Activated effector memory CD4-positive, alpha-beta T cell treated with Interleukin-2 at 50 U/mL for 16 hours (primary cell): ENCODE results near the gene EMILIN3.

Source experiments
- DNase-seq: peaks from one replicate; pipeline ENCODE4 v3.0.0-alpha.2; 2020

EMILIN3 gene

DNA sequence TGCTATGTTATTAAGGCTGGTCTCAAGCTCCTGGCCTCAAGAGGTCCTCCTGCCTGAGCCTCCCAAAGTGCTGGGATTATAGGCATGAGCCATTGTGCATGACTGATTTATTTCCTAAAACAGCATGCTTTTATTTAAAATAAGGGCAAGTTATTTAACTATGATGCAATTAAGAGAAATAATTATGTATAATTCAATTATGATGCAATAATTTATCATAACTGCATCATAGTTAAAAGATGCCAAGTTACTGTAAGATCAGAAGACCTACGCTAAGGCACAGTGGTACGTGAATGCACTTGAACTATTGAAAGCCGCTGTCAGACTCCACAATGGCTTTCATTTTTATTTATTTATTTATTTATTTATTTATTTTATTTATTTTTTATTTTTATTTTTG, 24.3 kb upstream of the EMILIN3 start:
- no peak for DNase-seq

DNA sequence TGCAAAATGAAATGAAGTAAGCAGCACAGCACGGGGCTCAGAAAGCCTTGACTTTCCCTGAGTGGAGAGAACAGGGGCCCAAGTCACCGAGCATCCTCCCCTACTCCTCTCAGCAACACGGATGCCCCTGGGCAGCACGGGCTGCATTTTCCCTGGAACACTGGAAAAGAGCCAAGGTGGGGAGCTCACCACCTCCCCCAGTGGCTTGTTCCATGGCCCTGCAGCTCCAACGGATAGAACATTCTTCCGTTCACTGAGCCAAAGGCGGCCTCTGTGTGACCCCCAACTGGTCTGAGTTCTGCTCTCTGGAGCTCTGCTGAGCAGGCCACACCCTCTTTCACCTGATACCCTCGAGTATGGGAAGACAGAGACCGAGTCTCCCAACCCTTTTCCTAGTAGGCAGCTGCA, 20.8 kb upstream of the EMILIN3 start:
- DNase-seq: no peak

GRCh38 chr20:41386502-41387427, 20.1 kb upstream of the EMILIN3 start:
- no peak for DNase-seq

DNA sequence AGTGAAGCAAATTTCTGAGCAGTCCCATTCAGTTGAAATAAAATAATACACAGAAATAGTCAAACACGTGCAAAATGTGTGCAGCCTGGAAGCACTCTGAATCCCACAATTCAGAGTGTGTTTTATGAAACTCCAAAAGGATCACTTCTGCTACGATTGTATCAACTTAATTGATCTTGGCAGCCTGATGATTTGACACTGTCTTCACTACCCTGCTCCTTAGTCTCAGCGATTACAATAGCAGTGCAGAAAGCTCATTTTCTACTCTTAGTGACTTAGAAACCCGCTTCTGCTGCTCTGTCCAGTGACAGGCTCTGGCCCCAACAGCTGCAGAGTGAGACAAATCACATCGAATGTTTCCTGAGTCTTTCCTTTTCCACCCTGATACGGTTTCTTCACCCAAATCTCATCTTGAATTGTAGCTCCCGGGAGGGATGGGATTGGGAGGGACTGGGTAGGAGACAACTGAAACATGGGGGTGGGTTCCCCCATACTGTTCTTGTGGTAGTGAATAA, 16.2 kb upstream of the EMILIN3 start:
- no peak for DNase-seq

- no peak for DNase-seq
Observed at GRCh38 chr20:41380551-41381193, 14.1 kb upstream of the EMILIN3 start.

- no peak for DNase-seq
Observed at GRCh38 chr20:41379551-41379950, 12.9 kb upstream of the EMILIN3 start.

DNA sequence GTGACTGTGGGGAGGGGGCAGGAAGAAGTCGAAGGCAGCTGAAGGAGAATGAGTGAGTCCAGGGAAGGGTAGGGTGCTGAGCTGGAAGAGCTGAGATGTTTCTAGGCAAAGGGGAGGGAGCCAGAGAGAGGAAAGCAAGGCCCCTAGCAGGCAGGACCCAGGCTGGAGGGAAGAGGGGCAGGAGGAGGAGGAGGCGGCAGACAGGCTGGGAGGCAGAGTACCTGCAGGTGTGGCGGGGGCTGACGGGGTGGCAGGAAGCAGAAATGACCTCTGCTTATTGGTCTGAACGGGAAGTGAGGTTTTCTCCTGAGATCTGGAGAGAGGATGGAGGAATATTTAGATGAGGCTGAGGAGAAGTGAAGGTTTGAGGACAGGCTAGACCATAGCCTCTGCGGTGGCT, 10.7 kb upstream of the EMILIN3 start:
- DNase-seq: no peak

DNA sequence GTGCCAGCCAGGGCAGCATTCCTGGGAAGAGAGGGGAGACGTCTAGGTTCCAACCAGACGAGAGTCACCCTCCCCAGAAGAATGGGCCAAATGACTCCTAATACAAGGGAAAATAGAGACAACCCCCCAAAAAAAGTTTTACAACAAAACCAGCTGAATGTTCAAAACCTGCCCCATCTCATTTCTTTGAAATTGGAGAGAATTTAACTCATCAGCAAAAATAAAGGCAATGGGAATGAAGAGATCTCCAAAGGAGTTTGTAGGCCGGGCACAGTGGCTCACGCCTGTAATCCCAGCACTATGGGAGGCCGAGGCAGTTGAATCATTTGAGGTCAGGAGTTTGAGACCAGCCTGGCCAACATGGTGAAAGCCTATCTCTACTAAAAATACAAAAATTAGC, 9.7 kb upstream of the EMILIN3 start:
- no peak for DNase-seq

DNA sequence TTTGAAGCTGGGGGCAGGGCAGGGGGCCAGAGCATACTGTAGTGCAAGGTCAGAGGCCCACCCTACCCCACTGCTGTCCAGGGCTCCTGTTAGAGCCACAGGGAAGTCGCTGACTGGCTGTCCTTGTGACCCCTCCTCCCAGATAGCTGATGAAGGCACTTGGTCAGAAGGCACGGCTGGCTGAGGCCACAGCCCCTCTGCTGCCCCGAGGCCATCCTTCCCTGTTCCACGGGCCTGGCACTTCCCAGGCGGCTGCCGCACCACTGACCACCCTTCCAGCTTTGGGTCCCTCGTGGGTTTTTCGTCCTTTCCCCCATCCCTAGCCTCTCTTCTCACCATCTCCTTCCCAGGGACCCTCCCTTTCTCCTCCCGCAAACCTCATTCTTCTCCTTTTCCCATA, 9.2 kb upstream of the EMILIN3 start:
- DNase-seq: no peak

- no peak for DNase-seq
Observed at GRCh38 chr20:41373931-41374920, 7.6 kb upstream of the EMILIN3 start.

GRCh38 chr20:41373251-41373783, 6.7 kb upstream of the EMILIN3 start:
- no peak for DNase-seq

GRCh38 chr20:41371371-41371770, 4.8 kb upstream of the EMILIN3 start:
- DNase-seq: no peak

- DNase-seq: no peak
Observed at GRCh38 chr20:41370176-41370575, 3.6 kb upstream of the EMILIN3 start.

GRCh38 chr20:41369673-41370072, 3.1 kb upstream of the EMILIN3 start:
- no peak for DNase-seq

DNA sequence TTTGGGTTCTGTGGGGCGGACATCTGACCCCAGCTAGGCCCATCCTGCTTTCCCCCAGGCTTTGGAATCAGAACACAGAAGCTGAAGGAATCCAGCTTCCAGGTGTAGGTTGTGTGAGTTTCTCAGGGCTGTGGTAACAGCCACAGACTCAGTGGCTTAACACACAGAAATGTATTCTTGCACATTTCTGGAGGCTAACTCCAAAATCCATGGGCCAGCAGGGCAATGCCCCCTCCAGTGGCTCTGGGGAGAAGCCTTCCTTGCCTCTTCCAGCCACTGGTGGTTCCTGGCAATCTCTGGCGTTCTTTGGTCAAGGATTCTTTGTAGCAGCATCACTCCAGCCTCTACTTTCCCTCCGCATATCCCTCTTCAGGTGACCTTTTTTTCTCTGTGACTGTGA, 1.3 kb upstream of the EMILIN3 start:
- DNase-seq: no peak

GRCh38 chr20:41367393-41367695, 726 bp upstream of the EMILIN3 start:
- no peak for DNase-seq

DNA sequence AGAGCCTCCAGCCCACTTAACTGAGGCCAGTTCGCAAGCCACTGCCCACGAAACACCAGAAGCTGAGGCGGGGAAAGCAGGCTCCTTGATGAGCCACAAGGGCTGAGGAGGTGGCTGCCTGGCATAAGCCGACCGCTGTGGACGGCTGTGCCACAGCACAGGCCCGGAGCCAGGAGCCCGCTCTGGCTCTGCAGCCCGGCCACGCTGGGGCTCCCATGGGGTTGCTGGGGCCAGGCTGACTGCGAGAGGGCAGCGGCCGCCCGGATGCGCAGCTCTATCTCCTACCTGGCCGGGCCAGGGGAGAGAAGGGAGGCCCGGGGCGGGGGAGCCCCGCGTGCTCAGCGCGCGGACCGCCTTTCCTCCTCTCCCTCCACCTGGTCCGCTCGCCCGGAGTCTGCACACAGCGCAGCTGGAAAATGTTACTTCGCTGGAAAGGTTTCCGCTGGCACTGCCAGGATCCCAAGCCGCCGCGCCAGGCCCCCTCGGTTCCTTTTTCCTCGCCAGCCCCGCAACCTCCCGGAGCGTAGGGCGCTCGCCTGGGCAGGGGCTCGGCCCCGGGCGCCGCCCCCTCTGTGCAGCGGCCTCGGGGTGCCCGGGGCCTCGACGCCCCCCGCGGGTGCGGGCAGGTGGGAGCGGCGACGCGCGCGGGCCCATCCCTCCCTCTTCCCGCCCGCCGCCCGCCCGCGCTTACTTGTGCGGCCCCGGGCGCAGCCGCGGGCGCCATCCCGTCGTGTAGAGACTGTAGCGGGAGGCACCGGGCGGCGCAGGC, 657 bp downstream of the EMILIN3 start:
- no peak for DNase-seq

- no peak for DNase-seq
Observed at GRCh38 chr20:41364967-41365765, 1.5 kb downstream of the EMILIN3 start.

DNA sequence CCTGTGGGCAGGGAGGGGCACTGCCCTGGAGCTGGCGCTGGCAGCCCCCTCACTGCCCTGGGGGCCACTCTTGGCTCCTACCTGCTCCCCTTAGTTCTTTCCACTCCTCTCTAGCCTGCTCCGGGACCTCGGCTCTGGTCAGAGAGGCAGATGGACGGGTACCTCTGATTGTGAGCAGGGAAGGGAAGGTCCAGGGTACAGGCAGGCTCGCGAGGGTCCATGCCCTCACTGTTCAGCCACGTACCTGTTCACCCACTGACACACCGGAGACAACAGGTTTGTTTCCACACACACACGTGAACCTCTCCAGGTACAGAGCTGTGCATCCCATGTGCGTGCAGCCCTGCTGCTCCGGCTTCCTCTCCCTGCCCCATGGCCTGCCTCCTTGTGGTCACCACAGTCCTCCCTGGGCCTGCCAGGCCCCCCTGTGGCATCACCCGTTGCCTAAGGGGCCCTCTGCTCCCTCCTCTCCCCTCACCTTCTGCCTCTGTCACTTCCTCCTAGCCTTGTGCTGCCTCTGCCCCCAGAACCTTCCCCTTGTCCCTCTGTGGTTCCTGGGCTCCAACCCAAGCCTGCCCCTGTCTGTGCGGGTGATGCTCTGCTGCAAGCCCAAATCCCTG, 2.3 kb downstream of the EMILIN3 start:
- DNase-seq: no peak

DNA sequence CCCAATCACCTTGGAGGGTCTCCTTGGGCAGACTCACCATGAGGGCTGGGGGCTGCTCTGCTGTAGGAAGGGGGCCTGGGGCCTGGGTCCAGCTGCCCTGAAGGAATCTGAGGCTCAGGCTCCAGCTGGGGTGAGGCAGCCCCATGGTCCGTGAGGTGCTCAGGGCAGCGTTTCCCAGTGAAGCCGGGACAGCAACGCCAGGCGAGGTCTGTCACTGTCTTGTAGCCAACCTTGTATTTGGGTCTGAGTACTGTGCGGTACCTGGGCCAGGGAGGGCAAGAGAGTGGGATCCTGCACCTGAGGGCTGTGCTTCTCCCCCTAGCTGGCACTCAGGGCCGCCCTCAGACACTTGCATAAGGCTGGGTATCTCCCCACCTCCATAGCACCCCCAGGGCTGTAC, 3.0 kb downstream of the EMILIN3 start:
- no peak for DNase-seq

GRCh38 chr20:41362748-41363140, 3.9 kb downstream of the EMILIN3 start:
- no peak for DNase-seq
